SHP77 (cell line): ENCODE results near the gene ARHGAP26.
"Not testable (repeated sequence)": the region's sequence is repeated elsewhere in the genome, so short reads cannot be mapped to it uniquely, and the experiment has no call there.

Source experiments
- DNase-seq, 2 experiments: peaks; one replicate each; lab custom pipeline; 2025; lab: John Stamatoyannopoulos, UW

ARHGAP26 gene

GRCh38 chr5:142906863-142907671 lies 136.9 kb downstream of the ARHGAP26 start:
- DNase-seq = no peak

- DNase-seq = no peak
Observed at GRCh38 chr5:142908659-142909058, 138.5 kb downstream of the ARHGAP26 start.

DNA sequence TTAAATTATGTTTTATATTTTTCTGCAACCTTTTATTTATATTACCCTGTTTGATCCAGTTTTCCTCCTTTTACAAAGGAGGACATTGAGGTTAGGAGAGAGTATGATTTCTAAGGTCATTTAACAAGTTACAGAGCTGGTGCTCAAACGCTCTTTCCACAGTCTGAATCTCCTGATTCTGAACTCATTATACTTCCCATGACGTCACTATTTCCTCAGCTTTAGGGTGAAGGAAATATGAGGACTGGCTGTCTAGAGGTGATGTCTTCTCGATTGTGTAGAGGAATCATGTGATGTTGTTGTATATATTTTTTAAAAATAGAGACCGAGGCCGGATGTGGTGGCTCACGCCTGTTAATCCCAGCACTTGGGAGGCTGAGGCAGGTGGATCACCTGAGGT lies 140.0 kb downstream of the ARHGAP26 start:
- DNase-seq = no peak

DNA sequence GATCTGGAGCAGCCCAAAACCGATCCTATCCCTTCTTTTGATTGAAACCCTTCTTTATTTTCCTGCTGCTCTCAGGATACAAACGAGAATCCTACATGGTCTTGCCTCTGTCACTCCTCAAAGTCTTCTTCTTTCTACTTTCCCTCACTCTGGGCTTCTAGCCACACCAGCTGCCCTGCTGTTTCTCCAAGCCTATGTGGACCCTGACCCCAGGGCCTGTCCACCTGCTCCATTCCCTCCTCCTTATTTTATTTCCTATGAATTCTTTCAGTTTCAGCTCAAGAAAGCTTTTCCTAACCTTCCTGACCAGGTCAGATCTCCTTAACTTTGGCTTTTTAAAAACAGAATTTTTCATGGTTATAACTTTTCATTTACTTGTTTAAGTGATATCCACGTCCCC lies 141.0 kb downstream of the ARHGAP26 start:
- no peak for DNase-seq

GRCh38 chr5:142911775-142912174 lies 141.6 kb downstream of the ARHGAP26 start:
- no peak for DNase-seq

GRCh38 chr5:142913728-142914338 lies 143.7 kb downstream of the ARHGAP26 start:
- DNase-seq = no peak

DNA sequence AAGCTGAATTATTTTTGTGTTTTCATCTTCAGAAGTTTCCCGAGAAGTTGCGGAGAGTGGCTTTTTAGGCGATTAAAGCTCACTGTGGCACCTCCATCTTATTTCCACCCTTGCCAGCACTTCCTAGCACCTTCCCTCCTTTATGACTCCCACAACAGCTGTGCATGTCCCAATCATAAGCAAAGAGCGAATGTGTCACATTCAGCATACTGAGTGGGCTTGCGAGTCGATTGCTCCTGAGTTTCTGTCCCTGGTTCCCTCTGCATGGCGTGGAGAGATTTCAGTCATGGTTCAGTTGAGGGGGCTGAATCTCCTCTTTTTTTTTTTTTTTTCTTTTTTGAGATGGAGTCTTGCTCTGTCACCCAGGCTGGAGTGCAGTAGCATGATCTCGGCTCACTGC lies 144.9 kb downstream of the ARHGAP26 start:
- no peak for DNase-seq

- DNase-seq = peak; percentile 26 to 48
Observed at GRCh38 chr5:142915813-142916424, 145.7 kb downstream of the ARHGAP26 start.

DNA sequence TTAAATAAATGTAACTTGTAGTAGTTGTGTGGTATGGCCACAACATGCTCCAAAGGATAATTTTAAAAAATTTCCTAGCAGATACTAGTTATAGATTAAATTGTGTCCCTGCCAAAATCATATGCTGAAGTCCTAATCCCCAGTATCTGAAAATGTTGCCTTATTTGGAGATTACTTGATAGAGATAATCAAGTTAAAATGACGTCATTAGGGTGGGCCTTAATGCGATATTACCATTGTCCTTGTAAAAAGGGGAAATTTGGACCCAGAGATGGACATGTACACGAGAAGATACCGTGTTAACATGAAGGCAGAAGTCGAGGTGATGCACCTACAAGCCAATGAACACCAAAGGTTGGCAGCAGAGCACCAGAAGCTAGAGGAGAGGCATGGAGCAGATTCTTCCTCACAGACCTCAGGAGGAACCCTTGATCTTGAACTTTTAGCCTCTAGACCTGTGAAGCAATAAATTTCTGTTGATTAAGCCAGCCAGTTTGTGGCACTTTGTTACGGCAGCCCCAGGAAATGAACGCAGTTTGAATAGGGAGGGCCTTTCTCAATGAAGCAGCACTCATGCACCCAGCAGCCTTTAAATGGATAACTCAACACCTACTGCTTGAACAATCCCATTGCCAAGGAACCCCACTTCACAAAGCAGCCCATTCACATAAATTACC lies 148.9 kb downstream of the ARHGAP26 start:
- DNase-seq = no peak

DNA sequence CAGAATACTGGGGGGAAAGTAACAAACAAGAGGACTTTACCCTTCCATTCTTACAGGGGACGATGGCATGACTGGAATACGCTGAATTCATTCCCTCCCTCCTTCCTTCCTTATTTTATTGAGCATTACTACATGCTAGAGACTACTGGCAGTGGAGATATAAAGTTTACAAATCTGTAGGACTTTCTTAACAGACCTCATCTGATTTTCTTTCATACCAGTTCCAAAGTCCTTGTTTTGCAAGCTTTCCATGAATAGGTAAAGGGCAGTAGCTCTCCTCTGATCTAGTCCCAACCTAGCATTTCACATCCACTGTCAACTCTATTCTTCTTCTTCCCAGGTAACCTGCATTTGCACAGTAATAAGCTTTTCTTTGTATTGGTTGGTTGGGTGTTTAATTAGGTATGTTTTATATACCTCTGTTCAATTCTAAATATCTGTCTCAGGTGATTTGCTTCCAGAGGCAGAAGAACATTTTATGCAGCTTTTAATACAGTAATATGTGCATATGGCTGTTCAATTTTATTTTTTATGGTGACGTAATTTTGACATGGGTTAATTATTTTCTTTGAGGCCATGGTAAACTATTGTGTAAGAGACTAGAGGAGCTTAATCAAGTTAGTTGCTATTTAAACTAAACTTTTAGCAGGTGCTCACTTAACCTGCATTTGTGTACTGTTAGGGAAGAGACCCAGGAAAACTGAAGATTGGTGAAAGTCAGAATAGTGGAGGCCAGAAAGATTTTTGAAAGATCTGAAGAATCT lies 150.9 kb downstream of the ARHGAP26 start:
- DNase-seq = no peak

- peak; percentile 50 to 70 for DNase-seq
Observed at GRCh38 chr5:142922223-142922952, 152.2 kb downstream of the ARHGAP26 start.

DNA sequence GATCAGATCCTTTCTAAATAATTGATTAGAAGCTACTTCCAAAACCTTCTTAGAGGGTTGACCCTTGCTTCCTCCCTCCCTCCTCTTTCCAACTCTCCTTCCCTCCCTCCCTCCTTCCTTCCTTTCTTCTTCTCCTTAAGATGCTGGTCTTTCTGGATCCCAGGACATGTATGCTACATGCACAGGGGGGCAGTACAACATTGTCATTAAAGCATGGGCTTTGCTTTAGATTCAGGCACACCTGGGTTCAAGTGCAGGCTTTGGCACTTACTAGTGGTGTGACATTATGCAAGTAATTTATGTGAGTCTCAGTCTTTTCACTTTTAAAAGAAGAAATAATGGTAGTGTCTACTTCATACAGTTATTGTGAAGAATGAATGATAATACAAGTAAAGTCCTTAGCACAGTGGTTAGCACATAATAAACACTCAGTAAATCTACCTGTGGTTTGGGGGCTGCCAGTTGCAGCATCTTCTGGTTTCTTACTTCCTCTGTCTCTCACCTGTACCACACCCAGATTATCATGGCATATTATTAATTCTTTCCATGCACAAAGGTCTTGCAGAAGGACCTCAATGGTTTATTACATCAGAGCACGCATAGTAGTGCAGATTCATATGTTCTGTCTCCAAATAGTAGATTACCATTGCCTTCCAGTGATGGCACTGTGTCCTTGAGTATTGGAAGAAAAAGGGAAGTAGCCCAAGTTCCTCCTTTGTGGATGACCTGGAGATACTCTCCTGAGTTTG lies 154.1 kb downstream of the ARHGAP26 start:
- no peak for DNase-seq

DNA sequence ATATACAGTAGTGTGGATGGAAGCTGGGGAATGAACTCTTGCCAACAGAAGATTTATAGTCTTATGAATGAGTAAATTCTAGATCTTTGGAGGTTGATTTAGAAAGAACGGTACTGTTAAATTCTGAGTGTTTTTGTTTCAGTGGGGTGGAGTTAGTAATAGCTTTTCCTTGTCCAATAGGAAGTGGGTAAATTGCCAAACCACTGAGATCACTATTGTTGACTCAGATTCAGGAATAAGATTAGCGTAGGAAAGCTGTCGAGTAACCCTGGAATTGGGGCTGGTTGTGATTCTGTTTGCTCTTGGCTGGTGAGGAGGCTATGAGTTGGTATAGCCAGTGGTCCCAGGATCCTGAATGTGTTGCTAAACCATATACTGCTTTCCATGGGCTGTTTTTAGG lies 155.6 kb downstream of the ARHGAP26 start:
- no peak for DNase-seq

DNA sequence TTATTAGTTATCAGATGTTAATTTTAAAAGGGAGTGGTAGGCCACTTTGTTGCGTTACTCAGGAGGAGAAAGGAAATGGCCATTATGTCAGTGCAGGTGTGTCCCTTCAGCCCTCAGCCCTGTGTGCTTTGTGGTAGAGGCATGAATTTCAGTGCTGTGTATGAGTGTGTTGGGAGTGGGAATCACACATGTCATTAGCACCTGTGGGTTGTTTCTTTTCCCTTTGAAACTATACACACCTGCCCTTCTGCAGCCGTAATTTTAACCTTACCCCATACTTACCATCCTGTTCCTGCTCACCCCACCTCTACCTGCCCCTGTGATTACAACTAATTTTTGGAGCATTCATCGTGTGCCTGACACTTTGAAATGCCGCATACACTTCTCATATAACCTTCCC lies 156.4 kb downstream of the ARHGAP26 start:
- DNase-seq = no peak

GRCh38 chr5:142928999-142929398 lies 158.8 kb downstream of the ARHGAP26 start:
- not testable (repeated sequence) for DNase-seq

DNA sequence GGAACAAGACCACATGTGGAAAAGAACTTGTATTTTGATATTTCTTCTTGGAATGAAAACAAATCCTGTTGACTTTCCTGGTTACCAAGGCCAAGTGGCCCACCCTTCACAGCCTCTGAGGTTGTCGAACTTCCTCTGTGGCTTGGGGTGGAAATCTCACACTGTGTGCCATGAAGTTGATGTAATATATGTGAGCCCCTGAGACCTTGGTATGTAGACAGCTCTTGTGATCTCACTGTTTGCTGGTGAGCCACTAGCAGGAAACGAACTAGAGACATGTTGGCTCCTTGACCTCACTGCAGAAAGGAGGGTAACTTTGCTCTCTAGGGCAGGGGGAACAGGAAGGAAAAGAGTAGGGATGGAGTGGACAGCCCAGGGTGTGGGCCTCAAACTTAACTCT lies 159.4 kb downstream of the ARHGAP26 start:
- DNase-seq = no peak

- DNase-seq = no peak
Observed at GRCh38 chr5:142930395-142931110, 160.4 kb downstream of the ARHGAP26 start.

DNA sequence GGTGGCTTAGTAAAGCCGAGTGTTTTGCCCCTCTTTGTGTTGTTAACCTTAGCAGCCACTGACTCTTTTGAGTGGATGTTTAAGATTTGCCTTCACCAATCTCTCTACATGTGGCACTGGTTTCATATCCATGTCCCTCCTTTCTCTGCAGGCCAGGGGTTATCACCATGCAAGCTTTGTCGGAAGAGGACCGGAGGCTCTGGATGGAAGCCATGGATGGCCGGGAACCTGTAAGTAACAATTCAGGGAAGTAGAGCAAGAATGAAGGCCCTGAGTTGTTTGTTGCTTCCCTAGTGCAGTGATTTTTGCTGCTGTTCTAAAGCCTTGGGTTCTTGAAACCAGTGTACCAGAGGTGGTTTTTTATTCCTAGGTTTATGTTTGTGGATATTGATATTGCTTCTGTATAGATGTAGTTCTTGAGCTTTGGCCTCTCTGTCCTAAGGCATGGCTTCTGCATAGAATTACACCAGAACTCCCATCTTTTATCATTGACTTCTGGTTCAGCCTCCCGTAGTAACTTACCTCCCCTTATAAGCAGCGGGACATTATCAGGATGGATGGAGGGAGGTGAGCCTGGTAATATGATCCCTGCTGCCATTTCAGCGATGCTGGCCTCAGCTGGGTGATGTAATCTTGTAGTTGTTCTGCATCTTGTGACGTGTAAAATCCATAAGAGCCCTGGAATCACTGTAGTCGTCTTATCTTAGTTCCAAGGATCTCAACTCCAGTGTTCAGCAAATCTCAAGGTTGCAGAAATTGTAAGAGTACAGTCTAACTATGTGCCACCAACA lies 161.9 kb downstream of the ARHGAP26 start:
- no peak for DNase-seq
